ENCODE results near the gene SIL1.
A peak's percentile ranks its signal among the peaks of the same experiment; 100 is the strongest.

Gene SIL1

DNA sequence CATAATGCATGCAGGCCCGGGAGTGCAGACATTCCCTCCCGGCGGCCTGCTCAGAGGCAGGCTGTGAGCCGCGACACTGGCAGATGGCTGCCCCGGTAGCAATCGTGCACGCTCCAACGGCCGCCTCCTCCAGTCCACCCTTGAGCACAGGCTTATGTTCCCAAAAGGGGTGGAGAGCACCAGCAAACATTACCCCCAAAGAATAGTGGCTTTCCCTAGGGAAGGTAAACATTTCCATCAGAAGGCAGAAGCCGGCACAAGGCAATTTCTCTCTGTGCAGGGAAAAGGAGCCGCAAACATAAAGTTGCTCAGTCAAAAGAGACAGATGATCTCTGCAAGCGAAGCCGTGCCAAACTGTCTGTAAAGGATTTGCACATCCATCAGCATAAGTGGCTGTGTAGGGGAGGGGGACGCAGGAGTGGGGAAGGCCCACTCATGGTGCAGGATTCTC, 92.5 kb downstream of the SIL1 start:
- POLR2A ChIA-PET, result no interaction called here

GRCh38 chr5:139104577-139105276, 93.4 kb downstream of the SIL1 start:
- ChIA-PET CTCF (no interaction called here), POLR2A (no interaction called here)
- no peak for TF ChIP-seq CTCF (IDR thresholded peaks at IDR 0.05; ENCODE audit: control extremely low read depth, extremely low read depth, low read depth, missing control alignments)
- DNase-seq (ENCODE audit: extremely low spot score), result no peak

More for the DNA sequence above, 92.5 kb downstream of the SIL1 start:
- no peak for TF ChIP-seq CTCF (IDR thresholded peaks at IDR 0.05; ENCODE audit: control extremely low read depth, extremely low read depth, low read depth, missing control alignments)
- no peak for DNase-seq (ENCODE audit: extremely low spot score)
- CTCF ChIA-PET, result no interaction called here

GRCh38 chr5:139103762-139104161, 94.4 kb downstream of the SIL1 start:
- ChIA-PET POLR2A (no interaction called here), CTCF (no interaction called here)
- DNase-seq (ENCODE audit: extremely low spot score), result no peak
- no peak for TF ChIP-seq CTCF (IDR thresholded peaks at IDR 0.05; ENCODE audit: control extremely low read depth, extremely low read depth, low read depth, missing control alignments)

- POLR2A ChIA-PET, result no interaction called here
- no peak for TF ChIP-seq CTCF (IDR thresholded peaks at IDR 0.05; ENCODE audit: control extremely low read depth, extremely low read depth, low read depth, missing control alignments)
- CTCF ChIA-PET, result interaction anchor here (1.0 to 1.7 kb wide), 7 partner anchors 12 to 435 kb away, joined by 3 to 4 read pairs (median 3); no protein-coding TSS in a partner anchor
- DNase-seq (ENCODE audit: extremely low spot score), result no peak
These were observed 97.3 kb downstream of the SIL1 start for GRCh38 chr5:139100825-139101224.

DNA sequence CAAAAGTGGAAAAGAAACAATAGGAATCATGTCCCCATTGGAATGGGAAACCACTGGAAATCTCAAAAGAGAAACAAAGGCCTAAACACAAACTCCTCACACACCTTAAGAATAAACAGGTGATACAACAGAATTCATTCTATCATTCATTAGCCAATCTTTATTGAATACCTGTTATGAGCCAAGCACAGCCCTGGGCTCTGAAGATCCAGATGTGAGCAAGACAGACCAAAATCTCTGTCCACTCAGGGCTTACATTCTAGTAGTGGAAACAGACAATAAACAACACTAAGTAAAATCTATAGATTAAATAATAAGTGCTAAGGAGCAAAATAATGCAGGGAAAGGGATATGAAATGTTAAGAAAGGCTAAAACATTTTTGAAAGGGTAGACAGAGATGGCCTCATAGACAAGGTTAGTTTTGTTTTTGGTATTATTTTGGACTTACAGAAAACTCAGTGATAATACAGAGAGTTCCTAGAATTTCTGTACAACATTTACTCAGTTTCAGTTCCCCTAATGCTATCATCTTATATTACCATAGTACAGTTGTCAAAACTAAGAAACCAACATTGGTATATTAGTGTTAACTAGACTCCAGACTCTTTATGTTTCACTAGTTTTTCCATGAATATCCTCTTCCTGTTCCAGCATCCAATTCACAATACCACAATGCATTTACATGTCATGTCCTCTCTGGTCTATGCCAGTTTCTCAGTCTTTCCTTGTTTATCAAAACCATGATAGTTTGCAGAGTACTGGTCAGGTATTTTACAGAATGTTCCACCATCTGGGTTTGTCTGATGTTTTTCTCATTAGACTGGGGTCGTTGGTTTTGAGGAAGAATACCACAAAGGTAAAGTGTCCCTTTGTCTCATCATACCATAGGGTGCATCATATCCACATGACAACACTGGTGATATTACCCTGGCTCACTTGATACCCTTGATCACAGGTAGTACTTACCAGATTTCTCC, 103.7 kb downstream of the SIL1 start:
- DNase-seq (ENCODE audit: extremely low spot score), result peak; percentile 42
- POLR2A ChIA-PET, result no interaction called here
- CTCF ChIA-PET, result no interaction called here
- no peak for TF ChIP-seq CTCF (IDR thresholded peaks at IDR 0.05; ENCODE audit: control extremely low read depth, extremely low read depth, low read depth, missing control alignments)

DNA sequence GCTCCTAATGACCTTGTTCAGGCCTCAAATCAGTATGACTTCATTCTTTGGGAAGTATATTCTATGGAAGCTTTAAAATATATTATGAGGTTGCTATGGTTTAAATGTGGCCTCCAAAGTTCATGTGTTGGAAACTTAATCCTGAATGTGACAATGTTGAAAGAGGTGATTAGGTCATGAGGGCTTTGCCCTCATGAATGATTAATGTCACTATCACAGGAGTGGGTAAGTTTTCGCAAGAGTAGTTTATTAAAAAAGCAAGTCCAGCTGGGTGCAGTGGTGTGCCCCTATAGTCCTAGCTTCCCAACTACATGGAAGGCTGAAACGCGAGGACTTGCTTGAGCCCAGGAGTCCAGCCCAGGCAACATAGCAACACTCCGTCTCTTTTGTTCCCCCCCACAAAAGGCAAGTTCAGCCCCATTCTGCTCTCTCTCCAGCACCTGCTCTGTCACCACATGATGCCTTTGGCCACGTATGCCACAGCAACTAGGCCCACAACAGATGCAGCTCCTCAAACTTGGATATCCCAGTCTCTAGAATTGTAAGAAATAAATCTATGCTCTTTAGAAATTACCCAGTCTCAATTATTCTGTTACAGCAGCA, 105.3 kb downstream of the SIL1 start:
- ChIA-PET CTCF (interaction anchor here (1.6 kb wide), 1 partner anchor 18 kb away, joined by 5 read pairs; no protein-coding TSS in a partner anchor), POLR2A (no interaction called here)
- no peak for DNase-seq (ENCODE audit: extremely low spot score)
- no peak for TF ChIP-seq CTCF (IDR thresholded peaks at IDR 0.05; ENCODE audit: control extremely low read depth, extremely low read depth, low read depth, missing control alignments)
